CD14-positive monocyte (primary cell): ENCODE data around the gene MDGA2. TPM values are rescaled to one million over a fixed set of nuclear protein-coding genes. Genes with fewer than 3 reads are reported as not detected.

Experiments used
- DNase-seq, 3 donors: peaks; one replicate each; pipeline ENCODE4 v3.0.0-alpha.2; 2011 to 2022
- H2AFZ ChIP-seq: 2 replicates; pipeline ENCODE4 v1.6.0; 2012; ENCODE audit warnings: mild to moderate bottlenecking, low read depth, low read length, inconsistent platforms; ENCODE audit not compliant: insufficient read depth, poor library complexity, severe bottlenecking
- H3K27ac ChIP-seq, 2 donors: 1 replicate in 1 of 2; 2 replicates in 1 of 2; pipeline ENCODE4 v1.5.1; 2012 to 2013; ENCODE audit warnings: low read length in 2 of 2, control low read depth in 1 of 2, inconsistent platforms in 1 of 2, low read depth in 1 of 2, mild to moderate bottlenecking in 1 of 2
- H3K27me3 ChIP-seq, 2 donors: one replicate each; pipeline versions ENCODE4 v1.6.0 to v1.6.1; 2011 to 2013; ENCODE audit warnings: low read length in 2 of 2; ENCODE audit not compliant: control insufficient read depth in 2 of 2, insufficient read depth in 2 of 2
- H3K36me3 ChIP-seq, 2 donors: replicated peaks in 1 of 2; 1 replicate in 1 of 2; 2 replicates in 1 of 2; pipeline versions ENCODE4 v1.5.1 to v1.6.1; 2012 to 2013; ENCODE audit warnings: low read length in 2 of 2, control low read depth in 1 of 2, inconsistent platforms in 1 of 2, mild to moderate bottlenecking in 1 of 2; ENCODE audit not compliant: insufficient read depth in 2 of 2, control insufficient read depth in 1 of 2
- H3K4me1 ChIP-seq, 2 donors: 1 replicate in 1 of 2; 2 replicates in 1 of 2; pipeline versions ENCODE4 v1.5.1 to v1.6.1; 2012 to 2013; ENCODE audit warnings: low read length in 2 of 2, control low read depth in 1 of 2, inconsistent platforms in 1 of 2, mild to moderate bottlenecking in 1 of 2, moderate library complexity in 1 of 2; ENCODE audit not compliant: insufficient read depth in 2 of 2, control insufficient read depth in 1 of 2
- H3K4me2 ChIP-seq: replicated peaks from 2 replicates; pipeline ENCODE3; 2012; ENCODE audit warnings: low read length, moderate library complexity, mild to moderate bottlenecking; ENCODE audit not compliant: poor library complexity, severe bottlenecking; ENCODE audit errors: extremely low read depth
- H3K4me3 ChIP-seq, 3 experiments: fragments of 200-600 bp in 1 of 3; sonication (generic) in 1 of 3; replicated peaks in 1 of 3; 1 replicate in 2 of 3; 2 replicates in 1 of 3; pipeline ENCODE4 v1.5.1; 2011 to 2013; ENCODE audit warnings: low read length in 3 of 3, mild to moderate bottlenecking in 3 of 3, control low read depth in 2 of 3, low read depth in 2 of 3, inconsistent platforms in 1 of 3, moderate library complexity in 1 of 3
- H3K79me2 ChIP-seq: 2 replicates; pipeline ENCODE4 v1.6.0; 2012; ENCODE audit warnings: mild to moderate bottlenecking, control low read depth, inconsistent platforms, low read length, moderate library complexity; ENCODE audit not compliant: insufficient read depth
- H3K9ac ChIP-seq: 2 replicates; pipeline ENCODE4 v1.6.0; 2017; ENCODE audit warnings: low read length, mild to moderate bottlenecking; ENCODE audit not compliant: insufficient read depth, poor library complexity, severe bottlenecking
- H3K9me3 ChIP-seq, 2 donors: replicated peaks in 1 of 2; 1 replicate in 1 of 2; 2 replicates in 1 of 2; pipeline versions ENCODE4 v1.5.1 to v1.6.1; 2012 to 2013; ENCODE audit warnings: low read length in 2 of 2, control low read depth in 1 of 2; ENCODE audit not compliant: control insufficient read depth in 1 of 2, insufficient read depth in 1 of 2
- H4K20me1 ChIP-seq: 2 replicates; pipeline ENCODE4 v1.6.0; 2012; ENCODE audit warnings: mild to moderate bottlenecking, low read length, control low read depth, moderate library complexity; ENCODE audit not compliant: insufficient read depth
- H3K27ac Mint-ChIP-seq, 7 donors: one replicate each; pipeline ENCODE4 v1.8.0; 2020; ENCODE audit warnings: mild to moderate bottlenecking in 7 of 7, mixed read lengths in 7 of 7, moderate library complexity in 6 of 7, inconsistent platforms in 2 of 7
- H3K27me3 Mint-ChIP-seq, 3 donors: one replicate each; pipeline ENCODE4 v1.8.0; 2021 to 2022; ENCODE audit warnings: low read depth in 3 of 3, mild to moderate bottlenecking in 3 of 3, mixed read lengths in 3 of 3, moderate library complexity in 3 of 3, inconsistent platforms in 1 of 3
- H3K36me3 Mint-ChIP-seq, 2 donors: one replicate each; pipeline ENCODE4 v1.8.0; 2020; ENCODE audit warnings: mixed read lengths in 2 of 2, inconsistent platforms in 1 of 2, mild to moderate bottlenecking in 1 of 2
- H3K4me1 Mint-ChIP-seq: one replicate; pipeline ENCODE4 v1.8.0; 2020; ENCODE audit warnings: mild to moderate bottlenecking, mixed read lengths
- H3K4me3 Mint-ChIP-seq, 2 donors: one replicate each; pipeline ENCODE4 v1.8.0; 2020; ENCODE audit warnings: mild to moderate bottlenecking in 2 of 2, mixed read lengths in 2 of 2, moderate library complexity in 1 of 2
- H3K9me3 Mint-ChIP-seq, 7 donors: one replicate each; pipeline ENCODE4 v1.8.0; 2020 to 2022; ENCODE audit warnings: mixed read lengths in 7 of 7, mild to moderate bottlenecking in 6 of 7, moderate library complexity in 6 of 7, inconsistent platforms in 2 of 7
- CTCF ChIP-seq: fragments of 200-600 bp; IDR thresholded peaks from one replicate; pipeline ENCODE4 v1.8.0; 2022; ENCODE audit warnings: antibody characterized with exemption, mild to moderate bottlenecking
- WGBS: methylation state at CpG from one replicate; pipeline ENCODE4 v1.1.5; 2013; ENCODE audit warnings: missing lambda C conversion rate; ENCODE audit not compliant: insufficient coverage; 5-methylcytosine and 5-hydroxymethylcytosine counted together
- intact Hi-C, 2 donors: fragments of 100-400 bp; cut with micrococcal nuclease; formaldehyde crosslinking; loops; one replicate each; pipeline versions ENCODE4 v1.15.0 to v1.15.1; 2023
- polyA plus RNA-seq, 3 donors: library from polyadenylated mRNA; depleted of rRNA in 1 of 3; unstranded in 2 of 3; stranded (reverse) in 1 of 3; fragments of 300-500 nt in 2 of 3; fragments of >200 nt in 1 of 3; fragmentation: Illumina TruSeq in 2 of 3; gene quantifications; 1 replicate in 2 of 3; 2 replicates in 1 of 3; pipeline ENCODE4 v1.2.3, GENCODE V29; 2012 to 2021

The MDGA2 gene
- polyA plus RNA-seq, 3 donors = not detected

DNA sequence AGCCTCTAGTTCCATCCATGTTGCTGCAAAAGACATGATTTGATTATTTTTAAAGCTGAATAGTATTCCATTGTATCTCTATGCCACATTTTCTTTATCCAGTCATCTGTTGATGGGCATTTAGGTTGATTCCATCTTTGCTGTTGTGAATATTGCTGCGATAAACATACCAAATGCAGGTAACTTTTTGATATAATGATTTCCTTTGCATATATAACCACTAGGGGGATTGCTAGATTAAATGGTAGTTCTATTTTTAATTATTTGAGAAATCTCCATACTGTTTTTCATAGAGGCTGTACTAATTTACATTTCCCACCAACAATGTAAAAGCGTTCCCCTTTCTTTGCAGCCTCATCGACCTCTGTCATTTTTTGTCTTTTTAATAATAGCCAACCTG lies 342.5 kb downstream of the MDGA2 start:
- Mint-ChIP-seq H3K36me3 (no peaks in the 10 kb centered on the region), H3K27ac (no peak overlapping the region), H3K27me3 (no peaks in the 10 kb centered on the region), H3K4me1 (no peaks in the 10 kb centered on the region), H3K4me3 (no peak overlapping the region), H3K9me3 (peaks cover 0 to 2% (median 0%) of the 10 kb centered on the region in 7 donors)
- H3K4me2 ChIP-seq = no peak overlapping the region
- no peaks in the 10 kb centered on the region for H3K9me3 ChIP-seq
- H3K36me3 ChIP-seq = no peaks in the 10 kb centered on the region
- no peak overlapping the region for H3K27ac ChIP-seq
- no peaks in the 10 kb centered on the region for H4K20me1 ChIP-seq
- no CpG with 5 or more reads among the region's 3 CpGs for WGBS
- H3K27me3 ChIP-seq = no peaks in the 10 kb centered on the region
- no peak overlapping the region for H3K4me3 ChIP-seq
- no peak overlapping the region for H2AFZ ChIP-seq
- DNase-seq = no peak
- no peak overlapping the region for H3K9ac ChIP-seq
- H3K79me2 ChIP-seq = no peaks in the 10 kb centered on the region
- intact Hi-C loops = no loop called here
- TF ChIP-seq CTCF = no peak
- H3K4me1 ChIP-seq = no peaks in the 10 kb centered on the region

- Histone ChIP-seq H3K9me3 (no peaks in the 10 kb centered on the region), H3K36me3 (no peaks in the 10 kb centered on the region), H3K4me1 (no peaks in the 10 kb centered on the region), H3K9ac (no peak overlapping the region), H3K4me2 (no peak overlapping the region), H4K20me1 (no peaks in the 10 kb centered on the region), H3K27ac (no peak overlapping the region), H2AFZ (no peak overlapping the region), H3K79me2 (no peaks in the 10 kb centered on the region), H3K4me3 (no peak overlapping the region), H3K27me3 (no peaks in the 10 kb centered on the region)
- DNase-seq = no peak
- Mint-ChIP-seq H3K36me3 (no peaks in the 10 kb centered on the region), H3K9me3 (peaks cover 0 to 2% (median 0%) of the 10 kb centered on the region in 7 donors), H3K4me1 (no peaks in the 10 kb centered on the region), H3K27ac (no peak overlapping the region), H3K4me3 (no peak overlapping the region), H3K27me3 (no peaks in the 10 kb centered on the region)
- TF ChIP-seq CTCF = no peak
- intact Hi-C loops = no loop called here
These were observed 343.3 kb downstream of the MDGA2 start for GRCh38 chr14:47332106-47332505.
